Natural killer cell (primary cell): ENCODE data around the gene CXCR5. TPM values are rescaled to one million over a fixed set of nuclear protein-coding genes. Genes with fewer than 3 reads are reported as not detected.

Source experiments
- ATAC-seq, 3 donors: fragments of 150-1000 bp in 2 of 3; fragments of 200-7000 bp in 1 of 3; cut with Tn5 transposase; 1 replicate in 1 of 3; 2 replicates in 2 of 3; pipeline ENCODE4 v1.10.0; 2021; ENCODE audit warnings: mild to moderate bottlenecking in 2 of 3, moderate library complexity in 2 of 3
- DNase-seq, 2 donors: peaks; one replicate each; pipeline versions ENCODE4 v3.0.0 to v3.0.0-alpha.2; 2013 to 2021; ENCODE audit warnings: mixed read lengths in 1 of 2
- H3K27ac ChIP-seq: one replicate; pipeline ENCODE4 v1.5.1; 2013; ENCODE audit warnings: mild to moderate bottlenecking, low read length
- H3K27me3 ChIP-seq: one replicate; pipeline ENCODE4 v1.6.1; 2013; ENCODE audit warnings: low read length; ENCODE audit not compliant: control insufficient read depth, insufficient read depth
- H3K36me3 ChIP-seq: one replicate; pipeline ENCODE4 v1.6.1; 2013; ENCODE audit warnings: low read length; ENCODE audit not compliant: control insufficient read depth, insufficient read depth
- H3K4me1 ChIP-seq: one replicate; pipeline ENCODE4 v1.6.1; 2013; ENCODE audit warnings: low read length; ENCODE audit not compliant: control insufficient read depth, insufficient read depth
- H3K4me3 ChIP-seq: one replicate; pipeline ENCODE4 v1.5.1; 2013; ENCODE audit warnings: low read length
- H3K9me3 ChIP-seq: one replicate; pipeline ENCODE4 v1.6.1; 2013; ENCODE audit warnings: low read length; ENCODE audit not compliant: control insufficient read depth, insufficient read depth
- H3K27ac Mint-ChIP-seq, 2 donors: one replicate each; pipeline ENCODE4 v1.8.0; 2022; ENCODE audit warnings: mild to moderate bottlenecking in 2 of 2, mixed read lengths in 2 of 2, moderate library complexity in 1 of 2
- H3K27me3 Mint-ChIP-seq, 2 donors: one replicate each; pipeline ENCODE4 v1.8.0; 2022; ENCODE audit warnings: low read depth in 2 of 2, mixed read lengths in 2 of 2
- H3K36me3 Mint-ChIP-seq: one replicate; pipeline ENCODE4 v1.8.0; 2022; ENCODE audit warnings: mixed read lengths
- H3K4me1 Mint-ChIP-seq, 2 donors: one replicate each; pipeline ENCODE4 v1.8.0; 2022; ENCODE audit warnings: mixed read lengths in 2 of 2
- H3K4me3 Mint-ChIP-seq: one replicate; pipeline ENCODE4 v1.8.0; 2022; ENCODE audit warnings: mild to moderate bottlenecking, moderate library complexity, mixed read lengths
- H3K9me3 Mint-ChIP-seq, 2 donors: one replicate each; pipeline ENCODE4 v1.8.0; 2022; ENCODE audit warnings: mixed read lengths in 2 of 2
- CTCF ChIP-seq: fragments of 200-600 bp; IDR thresholded peaks from one replicate; pipeline ENCODE4 v1.8.0; 2022; ENCODE audit warnings: antibody characterized with exemption
- WGBS: methylation state at CpG from one replicate; pipeline ENCODE4 v1.1.7; 2013; ENCODE audit warnings: missing lambda C conversion rate; ENCODE audit not compliant: insufficient coverage; 5-methylcytosine and 5-hydroxymethylcytosine counted together
- intact Hi-C: fragments of 100-400 bp; cut with micrococcal nuclease; formaldehyde crosslinking; loops from one replicate; pipeline ENCODE4 v1.14.2; 2022
- total RNA-seq, 4 donors: library from RNA; stranded (reverse); fragments of 120-200 nt in 1 of 4; gene quantifications; one replicate each; pipeline versions ENCODE4 v1.2.3 to v1.2.4, GENCODE V29; 2013 to 2022

The CXCR5 gene
- total RNA-seq, 3 donors from 2014 or later (not counting 1 experiment from before 2014, with no cell fraction given): 0.56 to 1.3 (median 0.86) TPM

- Mint-ChIP-seq H3K9me3 (no peaks in the 10 kb centered on the region), H3K4me1 (peaks cover 0 to 5% of the 10 kb centered on the region in 2 donors), H3K27me3 (peaks cover 16 to 22% of the 10 kb centered on the region in 2 donors), H3K4me3 (no peak overlapping the region), H3K27ac (no peak overlapping the region), H3K36me3 (no peaks in the 10 kb centered on the region)
- DNase-seq (no peak), ATAC-seq (no peak)
- Histone ChIP-seq H3K27me3 (no peaks in the 10 kb centered on the region), H3K4me3 (no peak overlapping the region), H3K4me1 (peaks cover 9% of the 10 kb centered on the region), H3K27ac (no peak overlapping the region), H3K36me3 (no peaks in the 10 kb centered on the region), H3K9me3 (no peaks in the 10 kb centered on the region)
- WGBS: 78% methylated on average over 7 of the region's 8 CpGs
- intact Hi-C loops: no loop called here
- no peak for TF ChIP-seq CTCF
Observed at GRCh38 chr11:118939404-118939915, 55.8 kb downstream of the CXCR5 start.

- DNase-seq: peak in 1 of 2 donors; percentile 76
- 36% methylated on average over 13 of the region's 13 CpGs for WGBS
- no peaks in the 10 kb centered on the region for H3K27me3 ChIP-seq
- Mint-ChIP-seq H3K27me3 (peaks cover 16 to 24% of the 10 kb centered on the region in 2 donors), H3K27ac (no peak overlapping the region), H3K4me3 (no peak overlapping the region), H3K9me3 (no peaks in the 10 kb centered on the region), H3K36me3 (no peaks in the 10 kb centered on the region), H3K4me1 (peaks cover 0 to 5% of the 10 kb centered on the region in 2 donors)
- peaks cover 9% of the 10 kb centered on the region for H3K4me1 ChIP-seq
- no peak for TF ChIP-seq CTCF
- no peaks in the 10 kb centered on the region for H3K9me3 ChIP-seq
- H3K27ac ChIP-seq: no peak overlapping the region
- H3K36me3 ChIP-seq: no peaks in the 10 kb centered on the region
- ATAC-seq: peak; percentile 28 to 42 (median 42)
- intact Hi-C loops: no loop called here
- H3K4me3 ChIP-seq: no peak overlapping the region
Observed at GRCh38 chr11:118939953-118940598, 56.4 kb downstream of the CXCR5 start.

- ATAC-seq (no peak), DNase-seq (no peak)
- Mint-ChIP-seq H3K27me3 (peaks cover 8 to 22% of the 10 kb centered on the region in 2 donors), H3K9me3 (no peaks in the 10 kb centered on the region), H3K4me1 (no peaks in the 10 kb centered on the region), H3K36me3 (no peaks in the 10 kb centered on the region), H3K4me3 (no peak overlapping the region), H3K27ac (no peak overlapping the region)
- intact Hi-C loops: no loop called here
- WGBS: no CpG with 5 or more reads among the region's 2 CpGs
- Histone ChIP-seq H3K4me3 (no peak overlapping the region), H3K36me3 (no peaks in the 10 kb centered on the region), H3K4me1 (no peaks in the 10 kb centered on the region), H3K9me3 (no peaks in the 10 kb centered on the region), H3K27ac (no peak overlapping the region), H3K27me3 (no peaks in the 10 kb centered on the region)
- no peak for TF ChIP-seq CTCF
Observed at GRCh38 chr11:118947091-118947490, 63.4 kb downstream of the CXCR5 start.

Other genes with a start within 250 kb of the CXCR5 start
- not detected for gene TREH, start 204.2 kb upstream of the CXCR5 start, total RNA-seq
- 100 to 1,000 TPM; 350 to 369 (median 364) TPM for gene DDX6, start 92.7 kb upstream of the CXCR5 start, total RNA-seq
- 100 to 1,000 TPM; 221 to 255 (median 234) TPM for gene BCL9L, start 42.0 kb downstream of the CXCR5 start, total RNA-seq
- gene UPK2, start 72.4 kb downstream of the CXCR5 start, total RNA-seq: under 1 TPM in 2 of 3 donors, not detected in 1; 0.40 to 0.41 TPM
- gene FOXR1, start 87.9 kb downstream of the CXCR5 start, total RNA-seq: not detected
- gene CENATAC, start 114.2 kb downstream of the CXCR5 start, total RNA-seq: 100 to 1,000 TPM; 121 to 143 (median 122) TPM
- gene RPS25, start 134.5 kb downstream of the CXCR5 start, total RNA-seq: 1,000 to 10,000 TPM in 1 of 3 donors, 100 to 1,000 TPM in 2; 870 to 1,051 (median 887) TPM
- 10 to 100 TPM; 71.4 to 84.5 (median 77.5) TPM for gene TRAPPC4, start 134.9 kb downstream of the CXCR5 start, total RNA-seq
- gene SLC37A4, start 147.0 kb downstream of the CXCR5 start, total RNA-seq: 1 to 10 TPM; 4.6 to 7.7 (median 6.5) TPM
- 100 to 1,000 TPM; 114 to 146 (median 123) TPM for gene HYOU1, start 173.3 kb downstream of the CXCR5 start, total RNA-seq
- gene VPS11, start 183.9 kb downstream of the CXCR5 start, total RNA-seq: 100 to 1,000 TPM in 1 of 3 donors, 10 to 100 TPM in 2; 91.4 to 101 (median 91.7) TPM
- gene HMBS, start 201.0 kb downstream of the CXCR5 start, total RNA-seq: 10 to 100 TPM in 1 of 3 donors, 1 to 10 TPM in 2; 6.1 to 10.1 (median 6.7) TPM
- 10 to 100 TPM; 20.5 to 28.5 (median 24.4) TPM for gene DPAGT1, start 218.0 kb downstream of the CXCR5 start, total RNA-seq
- gene C2CD2L, start 223.5 kb downstream of the CXCR5 start, total RNA-seq: 10 to 100 TPM; 20.3 to 27.7 (median 25.6) TPM
- gene HINFP, start 237.7 kb downstream of the CXCR5 start, total RNA-seq: 10 to 100 TPM; 30.2 to 38.2 (median 31.5) TPM